ENCODE data around the gene BDH1. TPM values are rescaled to one million over a fixed set of nuclear protein-coding genes. Genes with fewer than 3 reads are reported as not detected.

The BDH1 gene, protein sequence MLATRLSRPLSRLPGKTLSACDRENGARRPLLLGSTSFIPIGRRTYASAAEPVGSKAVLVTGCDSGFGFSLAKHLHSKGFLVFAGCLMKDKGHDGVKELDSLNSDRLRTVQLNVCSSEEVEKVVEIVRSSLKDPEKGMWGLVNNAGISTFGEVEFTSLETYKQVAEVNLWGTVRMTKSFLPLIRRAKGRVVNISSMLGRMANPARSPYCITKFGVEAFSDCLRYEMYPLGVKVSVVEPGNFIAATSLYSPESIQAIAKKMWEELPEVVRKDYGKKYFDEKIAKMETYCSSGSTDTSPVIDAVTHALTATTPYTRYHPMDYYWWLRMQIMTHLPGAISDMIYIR
- total RNA-seq (2022; extraction: Qiagen RNA extraction), result 2.9 to 4.0 TPM (median 3.5 TPM) in 5 replicates

GRCh38 chr3:197555281-197556261 lies at the start of gene BDH1:
Gene BDH1 (minus strand): TSS chr3:197555968. CDS start chr3:197546443, 9,525 bp downstream.

Other genes starting within 250 kb of the BDH1 start
- 8.3 to 10.0 TPM (median 8.8 TPM) in 5 replicates for gene RUBCN, start 180.9 kb upstream of the BDH1 start, total RNA-seq (2022; extraction: Qiagen RNA extraction)
- 22.0 to 30.9 TPM (median 24.1 TPM) in 5 replicates for gene FYTTD1, start 193.9 kb upstream of the BDH1 start, total RNA-seq (2022; extraction: Qiagen RNA extraction)
- 12.4 to 17.3 TPM (median 13.1 TPM) in 5 replicates for gene LRCH3, start 235.3 kb upstream of the BDH1 start, total RNA-seq (2022; extraction: Qiagen RNA extraction)